GM12878 (cell line): Measurements from ENCODE around the gene MAMDC4. TPM values are rescaled to one million over a fixed set of nuclear protein-coding genes. Genes with fewer than 3 reads are reported as not detected.

ENCODE experiments used
- ATAC-seq: fragments of 200-7000 bp; cut with Tn5 transposase; 3 replicates; pipeline ENCODE4 v1.9.1; 2020; ENCODE audit warnings: mild to moderate bottlenecking, moderate library complexity
- BruUV-seq: library from RNA; stranded (reverse); fragments of 400-500 nt; replicated peaks from 2 replicates; lab custom pipeline; 2021; lab: Mats Ljungman, UMichigan
- CTCF ChIA-PET: fragments of 300-600 bp; sonication (Branson Sonifier 250); formaldehyde crosslinking; extraction: SDS; loops from one replicate; lab custom pipeline; 2021; ENCODE audit warnings: inconsistent platforms; lab: Yijun Ruan, JAX
- POLR2A ChIA-PET: fragments of 350-600 bp; formaldehyde crosslinking; extraction: SDS; loops from one replicate; lab custom pipeline; 2021; ENCODE audit warnings: inconsistent platforms; lab: Charles Lee
- RAD21 ChIA-PET: fragments of 300-600 bp; sonication (Branson Sonifier 250); formaldehyde crosslinking; loops from one replicate; lab custom pipeline; 2023; ENCODE audit warnings: antibody characterized with exemption; ENCODE audit not compliant: unreplicated experiment; lab: Charles Lee
- SMC1A ChIA-PET: fragments of 300-600 bp; sonication (Branson Sonifier 250); formaldehyde crosslinking; loops from one replicate; lab custom pipeline; 2023; ENCODE audit not compliant: unreplicated experiment, uncharacterized antibody; lab: Charles Lee
- DNase-seq: peaks from one replicate; pipeline ENCODE4 v3.0.0-alpha.2; 2011; ENCODE audit warnings: low read depth, low spot score
- FAIRE-seq: peaks from 3 replicates; lab custom pipeline; 2011; peaks lifted over from hg19 to GRCh38; lab: Jason Lieb, UNC
- H2AFZ ChIP-seq: 2 replicates; pipeline ENCODE4 v1.6.0; 2011; ENCODE audit warnings: low read depth, low read length, control low read depth; ENCODE audit not compliant: control insufficient read depth
- H3K27ac ChIP-seq: 2 replicates; pipeline ENCODE4 v1.5.1; 2011; ENCODE audit warnings: control low read depth; ENCODE audit not compliant: control insufficient read depth, insufficient read depth
- H3K27me3 ChIP-seq, 2 experiments: replicated peaks in 1 of 2; 2 replicates each; pipeline versions ENCODE4 v1.6.0 to v1.6.1; 2011; ENCODE audit warnings: low read length in 1 of 2; ENCODE audit not compliant: control insufficient read depth in 2 of 2, insufficient read depth in 2 of 2
- H3K36me3 ChIP-seq, 2 experiments: 2 replicates each; pipeline ENCODE4 v1.5.1; 2011; ENCODE audit warnings: low read length in 1 of 2; ENCODE audit not compliant: control insufficient read depth in 2 of 2, insufficient read depth in 2 of 2
- H3K4me1 ChIP-seq: 2 replicates; pipeline ENCODE4 v1.6.1; 2011; ENCODE audit warnings: mild to moderate bottlenecking, low read length, moderate library complexity, mixed read lengths; ENCODE audit not compliant: control insufficient read depth, insufficient read depth
- H3K4me2 ChIP-seq: 2 replicates; pipeline ENCODE4 v1.6.0; 2011; ENCODE audit warnings: control low read depth; ENCODE audit not compliant: control insufficient read depth, insufficient read depth
- H3K4me3 ChIP-seq: fragments of 200-600 bp; sonication (generic); 2 replicates; pipeline ENCODE4 v1.5.1; 2016
- H3K79me2 ChIP-seq: 2 replicates; pipeline ENCODE4 v1.6.0; 2011; ENCODE audit warnings: low read length; ENCODE audit not compliant: control insufficient read depth, insufficient read depth
- H3K9ac ChIP-seq: 2 replicates; pipeline ENCODE4 v1.8.0; 2011; ENCODE audit warnings: low read length, control low read depth, mixed read lengths; ENCODE audit not compliant: control insufficient read depth, insufficient read depth
- H3K9me3 ChIP-seq: replicated peaks from 3 replicates; pipeline ENCODE4 v1.5.1; 2011; ENCODE audit warnings: mild to moderate bottlenecking, low read length; ENCODE audit not compliant: control insufficient read depth, insufficient read depth
- H4K20me1 ChIP-seq: 2 replicates; pipeline ENCODE4 v1.6.0; 2011; ENCODE audit not compliant: control insufficient read depth, insufficient read depth
- MEF2B ChIP-seq: fragments of 450-650 bp; IDR thresholded peaks from 2 replicates; pipeline ENCODE4 v1.6.1; 2018; ENCODE audit warnings: mild to moderate bottlenecking, moderate library complexity; ENCODE audit not compliant: partially characterized antibody, poor library complexity, severe bottlenecking
- MYB ChIP-seq: fragments of 150-350 bp; IDR thresholded peaks from 2 replicates; pipeline ENCODE4 v1.6.1; 2014; ENCODE audit warnings: mild to moderate bottlenecking, low read depth, low read length, borderline replicate concordance
- MYC ChIP-seq: IDR thresholded peaks from 2 replicates; pipeline ENCODE4 v1.6.1; 2011; ENCODE audit warnings: mild to moderate bottlenecking, low read length, moderate library complexity, inconsistent platforms; ENCODE audit not compliant: insufficient read depth, insufficient replicate concordance, insufficient read length, severe bottlenecking
- WGBS: methylation state at CpG from one replicate; pipeline ENCODE4 v1.1.6; 2016; ENCODE audit warnings: low lambda C conversion rate; ENCODE audit not compliant: insufficient replicate concordance, insufficient coverage; ENCODE audit errors: missing lambda C conversion rate; 5-methylcytosine and 5-hydroxymethylcytosine counted together
- in situ Hi-C: fragments of 300-500 bp; cut with MboI; formaldehyde crosslinking; loops from 9 replicates; pipeline ENCODE4 v1.14.3; 2018; ENCODE audit warnings: mixed read lengths
- intact Hi-C: fragments of 100-400 bp; cut with micrococcal nuclease; formaldehyde crosslinking; loops from one replicate; pipeline ENCODE4 v1.14.2; 2022; ENCODE audit not compliant: unreplicated experiment
- polyA plus RNA-seq, 11 experiments: library from polyadenylated mRNA; depleted of rRNA in 4 of 11; unstranded in 6 of 11; stranded (reverse) in 5 of 11; fragments of >200 nt; fragmentation: Nextera tagmentation in 4 of 11; fragmentation: Illumina TruSeq in 1 of 11; extraction: Ambion mirVana in 4 of 11; extraction: Trizol in 1 of 11; gene quantifications; 1 replicate in 1 of 11; 2 replicates in 10 of 11; pipeline versions ENCODE4 v1.2.1 to v1.2.3, GENCODE V29; 2011 to 2016; ENCODE audit warnings: inconsistent platforms in 2 of 11, missing spikeins in 2 of 11, low read depth in 1 of 11
- total RNA-seq, 4 experiments: library from RNA; depleted of rRNA in 3 of 4; stranded (reverse); fragments of >200 nt in 3 of 4; fragmentation: Illumina TruSeq in 1 of 4; extraction: Trizol in 1 of 4; gene quantifications; 2 replicates each; pipeline versions ENCODE4 v1.2.1 to v1.2.3, GENCODE V29; 2013 to 2021
- TF ChIP-seq, protein P1 (sequence below): fragments of 450-650 bp; IDR thresholded peaks from 2 replicates; pipeline ENCODE4 v1.6.1; 2016; ENCODE audit warnings: mild to moderate bottlenecking

Gene MAMDC4
- total and polyA plus RNA-seq, 10 of the 15 experiments (the other 5 are each of a cell fraction or from before 2014, with no cell fraction given), result 0.22 to 5.7 (median 2.4) TPM; not detected in 1

DNA sequence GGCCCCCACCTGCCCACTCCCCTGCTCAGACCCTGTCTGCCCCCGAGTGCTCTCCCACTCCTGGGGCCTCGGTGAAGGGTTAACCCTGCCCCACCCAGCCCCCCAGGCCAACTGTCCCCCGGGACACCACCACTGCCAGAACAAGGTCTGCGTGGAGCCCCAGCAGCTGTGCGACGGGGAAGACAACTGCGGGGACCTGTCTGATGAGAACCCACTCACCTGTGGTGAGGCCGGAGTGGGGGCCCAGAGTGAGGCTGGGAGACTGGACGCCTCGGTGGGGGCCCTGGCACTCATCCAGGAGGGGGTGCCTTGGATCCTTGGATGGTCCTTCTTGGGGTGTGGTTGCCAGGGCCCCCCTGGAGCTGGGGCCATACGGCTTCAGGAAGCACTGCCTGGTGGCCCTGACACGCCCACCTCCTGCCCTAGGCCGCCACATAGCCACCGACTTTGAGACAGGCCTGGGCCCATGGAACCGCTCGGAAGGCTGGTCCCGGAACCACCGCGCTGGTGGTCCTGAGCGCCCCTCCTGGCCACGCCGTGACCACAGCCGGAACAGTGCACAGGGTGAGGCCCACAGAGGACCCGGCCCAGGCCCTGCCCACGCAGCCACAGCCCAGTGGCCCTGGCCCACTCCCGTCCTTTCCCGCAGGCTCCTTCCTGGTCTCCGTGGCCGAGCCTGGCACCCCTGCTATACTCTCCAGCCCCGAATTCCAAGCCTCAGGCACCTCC lies 2.1 kb downstream of the MAMDC4 start:
- ChIA-PET CTCF (no interaction called here), RAD21 (no interaction called here), POLR2A (interaction anchor here (0.6 kb wide), 1 partner anchor 30 kb away, joined by 3 read pairs; no protein-coding TSS in a partner anchor), SMC1A (no interaction called here)
- in situ Hi-C loops (no loop called here), intact Hi-C loops (loop anchor here (5.0 kb wide), 1 partner anchor 88 kb away; the partner anchor contains the start of gene FBXW5)
- no TSS peak for BruUV-seq
- TF ChIP-seq, protein P1, sequence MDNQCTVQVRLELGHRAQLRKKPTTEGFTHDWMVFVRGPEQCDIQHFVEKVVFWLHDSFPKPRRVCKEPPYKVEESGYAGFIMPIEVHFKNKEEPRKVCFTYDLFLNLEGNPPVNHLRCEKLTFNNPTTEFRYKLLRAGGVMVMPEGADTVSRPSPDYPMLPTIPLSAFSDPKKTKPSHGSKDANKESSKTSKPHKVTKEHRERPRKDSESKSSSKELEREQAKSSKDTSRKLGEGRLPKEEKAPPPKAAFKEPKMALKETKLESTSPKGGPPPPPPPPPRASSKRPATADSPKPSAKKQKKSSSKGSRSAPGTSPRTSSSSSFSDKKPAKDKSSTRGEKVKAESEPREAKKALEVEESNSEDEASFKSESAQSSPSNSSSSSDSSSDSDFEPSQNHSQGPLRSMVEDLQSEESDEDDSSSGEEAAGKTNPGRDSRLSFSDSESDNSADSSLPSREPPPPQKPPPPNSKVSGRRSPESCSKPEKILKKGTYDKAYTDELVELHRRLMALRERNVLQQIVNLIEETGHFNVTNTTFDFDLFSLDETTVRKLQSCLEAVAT, result no peak
- no peak for TF ChIP-seq MYB
- peak; percentile 51 for TF ChIP-seq MEF2B
- no peak for TF ChIP-seq MYC
- no peak overlapping the region for H3K27ac ChIP-seq
- H3K9me3 ChIP-seq, result no peaks in the 10 kb centered on the region
- no peak for DNase-seq
- H3K36me3 ChIP-seq, result peaks cover 4 to 10% of the 10 kb centered on the region in 2 experiments; a peak in 3 of 4 replicates
- peaks cover 7% of the 10 kb centered on the region; the same call in 1 of the 2 replicates for H3K79me2 ChIP-seq
- no peaks in the 10 kb centered on the region; the same call in 1 of the 2 replicates for H4K20me1 ChIP-seq
- WGBS, result 57% methylated on average over 26 of the region's 30 CpGs
- H3K9ac ChIP-seq, result no peak overlapping the region
- ATAC-seq, result no peak
- no peak for FAIRE-seq
- H3K27me3 ChIP-seq, result no peaks in the 10 kb centered on the region
- H2AFZ ChIP-seq, result no peak overlapping the region
- no peak overlapping the region for H3K4me3 ChIP-seq
- peaks cover 7% of the 10 kb centered on the region for H3K4me1 ChIP-seq
- H3K4me2 ChIP-seq, result no peak overlapping the region
